Panc1 (cell line): ENCODE data around the gene ADAMTSL3. TPM values are rescaled to one million over a fixed set of nuclear protein-coding genes. Genes with fewer than 3 reads are reported as not detected.

Experiments
- ATAC-seq: fragments of 200-7000 bp; cut with Tn5 transposase; 2 replicates; pipeline ENCODE4 v1.9.1; 2020; ENCODE audit warnings: mild to moderate bottlenecking, moderate library complexity
- BruUV-seq: library from RNA; stranded (reverse); fragments of 400-500 nt; replicated peaks from 2 replicates; lab custom pipeline; 2021; lab: Mats Ljungman, UMichigan
- CTCF ChIA-PET: fragments of 300-600 bp; sonication (Branson Sonifier 250); formaldehyde crosslinking; loops from one replicate; lab custom pipeline; 2022; ENCODE audit warnings: antibody characterized with exemption; lab: Charles Lee
- POLR2A ChIA-PET: fragments of 300-600 bp; sonication (Branson Sonifier 250); formaldehyde crosslinking; loops from one replicate; lab custom pipeline; 2022; ENCODE audit warnings: antibody characterized with exemption; lab: Charles Lee
- DNase-seq: peaks from one replicate; pipeline ENCODE4 v3.0.0-alpha.2; 2010; ENCODE audit warnings: low read depth, low spot score
- H3K27ac ChIP-seq: 2 replicates; pipeline ENCODE4 v1.5.1; 2011; ENCODE audit warnings: mild to moderate bottlenecking, low read length, inconsistent platforms
- H3K27me3 ChIP-seq: fragments of 200-500 bp; sonication (Bioruptor generic); 2 replicates; pipeline ENCODE4 v1.6.0; 2014; ENCODE audit warnings: low read length, inconsistent platforms; ENCODE audit not compliant: control insufficient read depth, insufficient read depth
- H3K36me3 ChIP-seq: fragments of 200-500 bp; sonication (Bioruptor generic); 2 replicates; pipeline ENCODE4 v1.5.1; 2014; ENCODE audit warnings: inconsistent platforms, mild to moderate bottlenecking, low read length, moderate library complexity; ENCODE audit not compliant: control insufficient read depth, insufficient read depth
- H3K4me1 ChIP-seq: 2 replicates; pipeline ENCODE4 v1.5.1; 2011; ENCODE audit warnings: inconsistent platforms, mild to moderate bottlenecking, low read length, moderate library complexity; ENCODE audit not compliant: control insufficient read depth, insufficient read depth
- H3K4me3 ChIP-seq, 2 experiments: 2 replicates each; pipeline ENCODE4 v1.5.1; 2011 to 2012; ENCODE audit warnings: low read depth in 2 of 2, low read length in 2 of 2, mild to moderate bottlenecking in 2 of 2, inconsistent platforms in 1 of 2, moderate library complexity in 1 of 2
- H3K9me3 ChIP-seq: fragments of 200-500 bp; sonication (Bioruptor generic); 2 replicates; pipeline ENCODE4 v1.5.1; 2014; ENCODE audit warnings: low read depth, mild to moderate bottlenecking, inconsistent platforms, low read length, moderate library complexity; ENCODE audit not compliant: control insufficient read depth, insufficient read depth
- CTCF ChIP-seq: fragments of 450-650 bp; IDR thresholded peaks from 2 replicates; pipeline ENCODE4 v1.5.1; 2017; ENCODE audit warnings: mild to moderate bottlenecking
- POLR2AphosphoS5 ChIP-seq: IDR thresholded peaks from 2 replicates; pipeline ENCODE4 v1.6.1; 2012; ENCODE audit warnings: mild to moderate bottlenecking, low read depth, low read length, moderate library complexity
- REST ChIP-seq, 2 experiments: IDR thresholded peaks; 2 replicates each; pipeline ENCODE4 v1.6.1; 2011 to 2012; ENCODE audit warnings: low read depth in 2 of 2, control low read depth in 1 of 2, low read length in 1 of 2, mild to moderate bottlenecking in 1 of 2, moderate library complexity in 1 of 2; ENCODE audit not compliant: insufficient read depth in 1 of 2
- SIN3A ChIP-seq: IDR thresholded peaks from 2 replicates; pipeline ENCODE4 v1.6.1; 2012; ENCODE audit warnings: low read depth, mild to moderate bottlenecking, low read length, moderate library complexity, borderline replicate concordance; ENCODE audit not compliant: insufficient read depth
- TCF7L2 ChIP-seq: IDR thresholded peaks from 2 replicates; pipeline ENCODE4 v1.6.1; 2011; ENCODE audit warnings: mild to moderate bottlenecking, low read depth, low read length, inconsistent platforms
- in situ Hi-C: cut with HindIII; loops from 2 replicates; pipeline ENCODE4 v1.10.0; 2016; ENCODE audit warnings: low sequenced_read_pairs, low pct_unique_long_range_greater_than_20kb
- intact Hi-C: fragments of 100-400 bp; cut with micrococcal nuclease; formaldehyde crosslinking; loops from one replicate; pipeline ENCODE4 v1.10.0; 2022; ENCODE audit not compliant: unreplicated experiment
- total RNA-seq: library from RNA; stranded (reverse); gene quantifications from one replicate; pipeline ENCODE4 v1.2.1, GENCODE V29; 2021; ENCODE audit not compliant: unreplicated experiment

ADAMTSL3 gene
- total RNA-seq, 1 experiment from 2014 or later: not detected

- DNase-seq (no peak), ATAC-seq (no peak)
- CTCF ChIA-PET: no interaction called here
- H3K4me1 ChIP-seq: no peaks in the 10 kb centered on the region
- intact Hi-C loops: no loop called here
- no TSS peak for BruUV-seq
- in situ Hi-C loops: no loop called here
- H3K27me3 ChIP-seq: no peaks in the 10 kb centered on the region; the same call in 1 of the 2 replicates
- H3K4me3 ChIP-seq: no peak overlapping the region
- no peaks in the 10 kb centered on the region for H3K36me3 ChIP-seq
- POLR2A ChIA-PET: no interaction called here
- H3K27ac ChIP-seq: no peak overlapping the region
- no peaks in the 10 kb centered on the region for H3K9me3 ChIP-seq
- TF ChIP-seq CTCF (no peak), REST (IDR thresholded peaks at IDR 0.05; ENCODE audit: insufficient read depth in 1 of 2, low read depth in 2 of 2, low read length in 1 of 2) (no peak), POLR2AphosphoS5 (no peak), TCF7L2 (no peak), SIN3A (no peak)
Observed at GRCh38 chr15:83671603-83672002, 17.7 kb downstream of the ADAMTSL3 start.

- in situ Hi-C loops: no loop called here
- no peak for ATAC-seq
Observed at GRCh38 chr15:83673385-83673784, 19.5 kb downstream of the ADAMTSL3 start.

More at GRCh38 chr15:83673385-83673784, 19.5 kb downstream of the ADAMTSL3 start:
- CTCF ChIA-PET: no interaction called here
- DNase-seq: no peak
- intact Hi-C loops: no loop called here
- POLR2A ChIA-PET: no interaction called here
- Histone ChIP-seq H3K36me3 (no peaks in the 10 kb centered on the region), H3K27ac (no peak overlapping the region), H3K4me1 (no peaks in the 10 kb centered on the region), H3K4me3 (no peak overlapping the region), H3K27me3 (no peaks in the 10 kb centered on the region; the same call in 1 of the 2 replicates), H3K9me3 (0 out of 2 replicates have a peak, but pooled peaks cover 2% of the 10 kb centered on the region)
- TF ChIP-seq SIN3A: no peak
- TF ChIP-seq TCF7L2: no peak
- TF ChIP-seq REST (IDR thresholded peaks at IDR 0.05; ENCODE audit: insufficient read depth in 1 of 2, low read depth in 2 of 2, low read length in 1 of 2): no peak
- TF ChIP-seq CTCF: no peak
- no TSS peak for BruUV-seq
